Mesendoderm (in vitro differentiated cells): Measurements from ENCODE around the gene HOXB5.

Source experiments
- DNase-seq: peaks from one replicate; pipeline ENCODE4 v3.0.0; 2013
- H2AK5ac ChIP-seq: 2 replicates; pipeline ENCODE4 v1.6.1; 2013; ENCODE audit warnings: low read length, inconsistent platforms
- H2BK120ac ChIP-seq: 2 replicates; pipeline ENCODE4 v1.6.1; 2013; ENCODE audit warnings: low read depth, mild to moderate bottlenecking, low read length, moderate library complexity, mixed read lengths
- H2BK15ac ChIP-seq: replicated peaks from 2 replicates; pipeline ENCODE4 v1.6.1; 2013; ENCODE audit warnings: low read depth, mild to moderate bottlenecking, moderate library complexity
- H2BK5ac ChIP-seq: 2 replicates; pipeline ENCODE4 v1.6.1; 2013; ENCODE audit warnings: low read length, inconsistent platforms
- H3K18ac ChIP-seq: 2 replicates; pipeline ENCODE4 v1.6.1; 2013; ENCODE audit warnings: mild to moderate bottlenecking, low read length, mixed read lengths
- H3K23ac ChIP-seq: one replicate; pipeline ENCODE4 v1.6.1; 2013; ENCODE audit warnings: low read length
- H3K27ac ChIP-seq: 2 replicates; pipeline ENCODE4 v1.5.1; 2013; ENCODE audit warnings: low read depth, mild to moderate bottlenecking, inconsistent platforms, low read length, moderate library complexity
- H3K27me3 ChIP-seq: 2 replicates; pipeline ENCODE4 v1.6.1; 2013; ENCODE audit warnings: low read length, control low read depth, mild to moderate bottlenecking, inconsistent platforms; ENCODE audit not compliant: insufficient read depth, poor library complexity
- H3K36me3 ChIP-seq: 2 replicates; pipeline ENCODE4 v1.6.1; 2013; ENCODE audit warnings: low read length, inconsistent platforms; ENCODE audit not compliant: control insufficient read depth, insufficient read depth
- H3K4ac ChIP-seq: one replicate; pipeline ENCODE4 v1.6.1; 2013; ENCODE audit warnings: low read depth, mild to moderate bottlenecking, low read length, moderate library complexity
- H3K4me1 ChIP-seq: 2 replicates; pipeline ENCODE4 v1.6.1; 2013; ENCODE audit warnings: low read depth, low read length, inconsistent platforms; ENCODE audit not compliant: control insufficient read depth
- H3K4me2 ChIP-seq: 2 replicates; pipeline ENCODE4 v1.6.1; 2013; ENCODE audit warnings: low read length
- H3K4me3 ChIP-seq: 2 replicates; pipeline ENCODE4 v1.5.1; 2013; ENCODE audit warnings: mild to moderate bottlenecking, low read length
- H3K56ac ChIP-seq: one replicate; pipeline ENCODE4 v1.6.1; 2013; ENCODE audit warnings: low read length
- H3K79me1 ChIP-seq: 2 replicates; pipeline ENCODE4 v1.6.1; 2013; ENCODE audit warnings: low read length, inconsistent platforms
- H3K79me2 ChIP-seq: 2 replicates; pipeline ENCODE4 v1.6.1; 2013; ENCODE audit warnings: mild to moderate bottlenecking, low read length; ENCODE audit not compliant: control insufficient read depth, insufficient read depth
- H3K9ac ChIP-seq: 2 replicates; pipeline ENCODE4 v1.6.1; 2013; ENCODE audit warnings: low read length, inconsistent platforms
- H4K5ac ChIP-seq: one replicate; pipeline ENCODE4 v1.6.1; 2013; ENCODE audit warnings: low read length
- H4K8ac ChIP-seq: one replicate; pipeline ENCODE4 v1.6.1; 2013; ENCODE audit warnings: low read depth, mild to moderate bottlenecking, control low read depth, low read length, moderate library complexity
- WGBS: extraction: QIAGEN DNeasy Blood & Tissue Kit; methylation state at CpG from one replicate; pipeline ENCODE4 v1.1.7; 2013; ENCODE audit warnings: low lambda C conversion rate, missing lambda C conversion rate; ENCODE audit not compliant: insufficient coverage; ENCODE audit errors: extremely low coverage; 5-methylcytosine and 5-hydroxymethylcytosine counted together

HOXB5 gene

DNA sequence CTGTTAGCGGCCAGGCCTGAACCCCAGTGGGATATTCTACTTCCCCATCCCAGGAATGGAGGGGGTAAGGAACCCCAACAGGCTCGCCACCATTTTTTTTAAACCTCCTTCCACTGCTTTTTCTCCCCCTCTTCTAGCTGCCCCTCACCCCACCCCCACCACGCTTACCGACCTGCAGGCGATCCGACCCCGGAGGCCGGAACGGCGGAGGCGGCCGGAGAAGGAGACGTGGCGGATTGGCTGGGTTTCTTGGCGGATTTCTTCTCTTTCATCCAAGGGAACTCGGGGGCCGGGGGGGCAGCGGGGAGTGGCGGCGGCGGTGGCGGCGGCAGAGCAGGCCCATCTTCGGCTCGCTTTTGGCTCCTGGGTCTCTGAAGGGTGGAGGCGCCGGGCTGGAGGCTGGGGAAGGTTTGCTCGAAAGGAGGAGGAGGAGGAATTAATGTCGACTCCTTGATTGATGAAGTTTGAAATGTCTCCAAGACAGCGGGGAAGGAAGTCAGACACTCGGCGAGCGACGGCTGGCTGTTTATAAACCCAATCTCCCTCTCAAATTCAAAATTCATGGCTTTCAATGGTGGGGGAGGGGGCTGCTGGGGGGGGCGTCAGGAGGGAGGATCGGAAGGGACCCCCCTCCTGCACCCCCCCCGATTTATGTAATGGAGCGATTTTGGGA is 49.1 kb downstream of the HOXB5 start:
- H3K79me1 ChIP-seq = no peaks in the 10 kb centered on the region
- no CpG with 5 or more reads among the region's 38 CpGs for WGBS
- no peak overlapping the region for H2BK15ac ChIP-seq
- no peak overlapping the region for H4K8ac ChIP-seq
- H3K23ac ChIP-seq = no peak overlapping the region
- H4K5ac ChIP-seq = no peak overlapping the region
- H3K27me3 ChIP-seq = peaks cover 70% of the 10 kb centered on the region
- H3K4ac ChIP-seq = no peak overlapping the region
- H3K27ac ChIP-seq = no peak overlapping the region
- peak overlapping the region; percentile 72 for H3K18ac ChIP-seq
- H2AK5ac ChIP-seq = no peak overlapping the region
- peak overlapping the region; percentile 73 for H3K56ac ChIP-seq
- peaks cover 6% of the 10 kb centered on the region for H3K4me1 ChIP-seq
- H2BK120ac ChIP-seq = no peak overlapping the region
- no peak overlapping the region for H2BK5ac ChIP-seq
- H3K79me2 ChIP-seq = no peaks in the 10 kb centered on the region
- no peaks in the 10 kb centered on the region for H3K36me3 ChIP-seq
- peak overlapping the region; percentile 34 for H3K9ac ChIP-seq
- no peak for DNase-seq
- no peak overlapping the region for H3K4me3 ChIP-seq
- peak overlapping the region; percentile 29 for H3K4me2 ChIP-seq

DNA sequence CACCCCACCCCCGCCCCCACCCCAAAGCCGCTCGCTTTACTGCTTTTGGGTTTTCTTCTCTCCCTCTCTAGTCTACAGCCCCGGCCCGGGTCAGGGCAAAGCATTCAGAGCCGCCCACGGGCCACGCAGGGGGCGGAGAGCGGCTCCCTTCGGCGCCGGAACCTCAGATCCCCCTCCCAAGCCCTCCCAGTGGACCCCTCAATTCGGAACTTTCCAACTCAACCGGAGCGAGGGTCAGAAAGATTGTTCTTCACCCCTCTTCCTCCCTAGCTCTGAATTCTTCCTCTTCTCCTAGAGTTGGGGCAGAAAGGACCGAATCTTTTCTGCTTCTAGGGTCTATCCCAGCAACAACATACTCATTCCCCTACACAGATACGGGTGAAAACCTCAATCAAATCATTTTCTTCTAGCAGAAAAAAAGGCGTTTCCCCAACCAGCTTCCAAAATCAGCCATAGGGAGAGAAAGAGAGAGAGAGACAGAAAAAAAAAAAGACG is 49.7 kb downstream of the HOXB5 start:
- WGBS = no CpG with 5 or more reads among the region's 20 CpGs
- Histone ChIP-seq H3K18ac (no peak overlapping the region), H3K27ac (no peak overlapping the region), H3K27me3 (peaks cover 70% of the 10 kb centered on the region), H3K36me3 (no peaks in the 10 kb centered on the region), H3K79me1 (no peaks in the 10 kb centered on the region), H3K23ac (no peak overlapping the region), H2BK5ac (no peak overlapping the region), H3K4me3 (no peak overlapping the region), H3K4me2 (peak overlapping the region; percentile 36), H4K8ac (no peak overlapping the region), H3K4me1 (peaks cover 6% of the 10 kb centered on the region), H3K4ac (no peak overlapping the region), H2BK15ac (no peak overlapping the region), H3K9ac (peak overlapping the region; percentile 5), H3K79me2 (no peaks in the 10 kb centered on the region), H3K56ac (peak overlapping the region; percentile 56), H4K5ac (no peak overlapping the region), H2BK120ac (no peak overlapping the region), H2AK5ac (no peak overlapping the region)
- no peak for DNase-seq

DNA sequence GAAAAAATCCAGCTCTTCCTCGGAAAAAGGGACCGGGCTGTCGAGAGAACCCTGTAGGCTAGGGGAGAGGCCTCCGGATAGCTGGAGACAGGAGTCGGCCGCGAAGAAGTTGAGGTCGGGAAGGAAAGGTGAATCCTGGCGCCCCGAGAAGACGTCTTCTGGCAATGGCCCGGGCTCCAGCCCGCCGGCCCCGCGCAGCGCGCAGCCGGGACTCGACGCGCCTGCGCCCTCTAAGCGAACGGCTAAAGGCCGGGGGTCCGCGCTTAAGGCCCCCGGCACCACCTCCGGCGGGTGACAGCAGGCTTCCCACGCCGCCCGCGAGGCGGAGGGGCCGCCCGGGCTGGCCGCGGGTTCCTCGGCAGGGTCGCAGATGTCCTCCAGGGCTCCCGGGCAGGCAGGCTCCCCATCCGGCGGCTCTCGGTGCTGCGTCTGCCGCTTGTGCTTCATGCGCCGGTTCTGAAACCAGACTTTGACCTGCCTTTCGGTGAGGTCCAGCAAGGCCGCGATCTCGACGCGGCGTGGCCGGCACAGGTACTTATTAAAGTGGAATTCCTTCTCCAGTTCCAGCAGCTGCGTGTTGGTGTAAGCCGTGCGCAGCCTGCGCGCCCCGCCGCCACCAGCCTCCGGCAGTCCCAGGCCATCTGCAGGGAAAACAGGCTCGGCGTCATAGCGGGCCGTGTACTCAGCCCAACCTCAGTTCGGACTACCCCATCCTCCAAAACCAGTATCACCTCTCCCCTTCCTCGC is 50.3 kb downstream of the HOXB5 start:
- Histone ChIP-seq H2AK5ac (no peak overlapping the region), H3K4me3 (no peak overlapping the region), H3K27ac (no peak overlapping the region), H3K79me1 (no peaks in the 10 kb centered on the region), H4K5ac (no peak overlapping the region), H2BK15ac (no peak overlapping the region), H4K8ac (no peak overlapping the region), H2BK5ac (no peak overlapping the region), H3K23ac (no peak overlapping the region), H3K56ac (peak overlapping the region; percentile 56), H3K18ac (no peak overlapping the region), H3K9ac (peak overlapping the region; percentile 58), H3K4ac (no peak overlapping the region), H3K27me3 (peaks cover 66% of the 10 kb centered on the region), H2BK120ac (no peak overlapping the region), H3K4me1 (peaks cover 6% of the 10 kb centered on the region), H3K79me2 (no peaks in the 10 kb centered on the region), H3K4me2 (peak overlapping the region; percentile 91), H3K36me3 (no peaks in the 10 kb centered on the region)
- WGBS = no CpG with 5 or more reads among the region's 72 CpGs
- DNase-seq = peak; percentile 72

DNA sequence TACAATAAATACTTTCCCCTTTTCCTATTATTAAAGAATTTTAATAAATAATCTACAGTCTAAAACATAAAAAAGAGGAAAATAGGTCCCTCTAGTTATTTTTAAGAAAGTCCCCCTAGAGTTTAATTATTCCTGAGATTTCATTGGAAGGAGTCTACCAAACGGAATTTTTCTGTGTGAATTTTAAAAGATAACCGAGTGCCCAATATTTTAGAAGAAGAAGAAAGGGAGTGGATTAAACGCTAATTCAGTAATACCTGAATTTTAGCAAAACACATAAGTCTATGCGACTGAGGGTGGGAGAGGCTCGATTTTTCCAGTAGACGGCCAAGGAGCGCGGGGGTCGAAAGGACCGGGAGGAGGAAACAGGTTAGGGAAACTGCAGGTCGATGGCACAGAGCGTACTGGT is 50.9 kb downstream of the HOXB5 start:
- H2BK120ac ChIP-seq = no peak overlapping the region
- no peak overlapping the region for H3K18ac ChIP-seq
- peaks cover 63% of the 10 kb centered on the region for H3K27me3 ChIP-seq
- H3K79me2 ChIP-seq = no peaks in the 10 kb centered on the region
- peak overlapping the region; percentile 36 for H3K4me2 ChIP-seq
- peak overlapping the region; percentile 36 for H3K9ac ChIP-seq
- no peaks in the 10 kb centered on the region for H3K79me1 ChIP-seq
- no peaks in the 10 kb centered on the region for H3K36me3 ChIP-seq
- no peak overlapping the region for H4K5ac ChIP-seq
- H2BK15ac ChIP-seq = no peak overlapping the region
- no peak overlapping the region for H3K27ac ChIP-seq
- H3K23ac ChIP-seq = no peak overlapping the region
- H4K8ac ChIP-seq = no peak overlapping the region
- no peak overlapping the region for H3K4ac ChIP-seq
- H3K4me3 ChIP-seq = no peak overlapping the region
- H3K56ac ChIP-seq = peak overlapping the region; percentile 56
- no CpG with 5 or more reads among the region's 12 CpGs for WGBS
- no peak overlapping the region for H2BK5ac ChIP-seq
- peaks cover 6% of the 10 kb centered on the region for H3K4me1 ChIP-seq
- no peak overlapping the region for H2AK5ac ChIP-seq
- no peak for DNase-seq

DNA sequence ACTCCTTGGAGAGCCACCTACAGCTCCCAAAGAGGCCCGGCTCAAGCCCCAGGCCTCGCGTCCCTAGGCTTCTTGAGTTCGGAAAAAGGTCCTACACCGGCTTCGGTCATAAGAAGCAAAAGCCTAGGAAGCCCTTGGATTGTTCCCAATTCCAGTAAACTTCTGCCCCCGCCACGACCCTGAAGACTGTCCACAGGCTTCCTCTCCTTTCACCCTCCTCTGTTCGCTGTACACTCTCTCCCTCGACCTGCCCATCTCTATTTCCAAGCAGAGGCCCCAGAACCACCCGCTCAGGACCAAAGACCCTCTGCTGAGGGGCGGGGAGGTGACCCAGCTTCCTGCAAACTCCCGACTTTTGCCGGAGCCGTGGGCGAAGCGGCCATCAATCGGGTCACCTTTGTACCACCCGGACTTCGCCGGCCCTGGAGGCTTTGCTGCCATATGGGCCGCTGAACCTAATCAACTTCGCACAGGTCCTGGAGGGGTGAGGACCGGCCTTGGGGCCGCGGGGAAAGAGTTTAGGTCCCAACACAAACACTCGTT is 51.4 kb downstream of the HOXB5 start:
- H3K4me1 ChIP-seq = peaks cover 3% of the 10 kb centered on the region
- no peaks in the 10 kb centered on the region for H3K79me1 ChIP-seq
- H2BK15ac ChIP-seq = no peak overlapping the region
- H3K4me3 ChIP-seq = no peak overlapping the region
- H3K18ac ChIP-seq = no peak overlapping the region
- no peak overlapping the region for H3K4ac ChIP-seq
- H3K27me3 ChIP-seq = peaks cover 58% of the 10 kb centered on the region
- H3K9ac ChIP-seq = no peak overlapping the region
- WGBS = no CpG with 5 or more reads among the region's 27 CpGs
- DNase-seq = no peak
- H4K8ac ChIP-seq = no peak overlapping the region
- H2BK5ac ChIP-seq = no peak overlapping the region
- H4K5ac ChIP-seq = no peak overlapping the region
- no peaks in the 10 kb centered on the region for H3K36me3 ChIP-seq
- H2BK120ac ChIP-seq = no peak overlapping the region
- H3K79me2 ChIP-seq = no peaks in the 10 kb centered on the region
- H3K4me2 ChIP-seq = peak overlapping the region; percentile 59
- no peak overlapping the region for H2AK5ac ChIP-seq
- no peak overlapping the region for H3K23ac ChIP-seq
- peak overlapping the region; percentile 74 for H3K56ac ChIP-seq
- no peak overlapping the region for H3K27ac ChIP-seq
